GM21367 (cell line): Measurements from ENCODE around the gene SAMD10.

ENCODE experiments used
- ATAC-seq: cut with Tn5 transposase; IDR thresholded peaks from one replicate; pipeline ENCODE4 v1.9.1; 2021; ENCODE audit not compliant: unreplicated experiment

Gene SAMD10

DNA sequence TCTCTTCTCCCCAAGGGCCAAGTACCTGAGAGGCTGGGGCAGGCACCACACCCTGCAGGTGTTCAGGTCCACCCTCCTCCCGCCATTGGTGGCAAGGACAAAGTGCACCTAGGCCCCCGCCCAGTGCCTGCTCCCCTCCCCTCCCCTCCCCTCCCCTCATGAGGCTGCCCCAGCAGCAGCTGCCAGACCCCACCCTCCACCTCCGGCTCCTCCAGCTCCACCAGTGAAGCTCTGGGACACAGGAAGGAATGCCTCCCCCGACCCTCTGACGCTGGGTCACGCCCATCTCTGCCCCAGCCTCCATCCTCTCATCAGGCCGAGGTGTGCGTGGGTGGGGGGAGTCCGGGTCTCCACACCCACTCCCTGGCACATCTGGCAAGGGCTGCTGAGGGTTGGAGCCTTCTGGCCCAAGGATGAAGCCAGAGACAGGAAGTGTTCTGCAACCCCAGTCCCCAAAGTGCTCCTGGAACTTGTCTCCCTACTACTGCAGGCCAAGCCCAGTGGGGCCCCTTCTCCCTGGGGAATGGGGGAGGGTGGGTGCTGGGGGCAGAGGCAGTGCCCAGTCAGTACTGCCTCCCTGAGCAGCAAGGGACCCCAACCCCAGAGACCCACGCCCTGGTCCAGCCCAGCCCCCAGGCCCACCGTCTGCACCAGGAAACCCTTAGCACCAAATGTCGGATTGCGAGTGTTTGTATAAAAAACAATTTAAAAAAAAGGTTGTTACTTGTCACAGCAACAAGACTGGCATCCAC lies 21.6 kb downstream of the SAMD10 start:
- no peak for ATAC-seq

DNA sequence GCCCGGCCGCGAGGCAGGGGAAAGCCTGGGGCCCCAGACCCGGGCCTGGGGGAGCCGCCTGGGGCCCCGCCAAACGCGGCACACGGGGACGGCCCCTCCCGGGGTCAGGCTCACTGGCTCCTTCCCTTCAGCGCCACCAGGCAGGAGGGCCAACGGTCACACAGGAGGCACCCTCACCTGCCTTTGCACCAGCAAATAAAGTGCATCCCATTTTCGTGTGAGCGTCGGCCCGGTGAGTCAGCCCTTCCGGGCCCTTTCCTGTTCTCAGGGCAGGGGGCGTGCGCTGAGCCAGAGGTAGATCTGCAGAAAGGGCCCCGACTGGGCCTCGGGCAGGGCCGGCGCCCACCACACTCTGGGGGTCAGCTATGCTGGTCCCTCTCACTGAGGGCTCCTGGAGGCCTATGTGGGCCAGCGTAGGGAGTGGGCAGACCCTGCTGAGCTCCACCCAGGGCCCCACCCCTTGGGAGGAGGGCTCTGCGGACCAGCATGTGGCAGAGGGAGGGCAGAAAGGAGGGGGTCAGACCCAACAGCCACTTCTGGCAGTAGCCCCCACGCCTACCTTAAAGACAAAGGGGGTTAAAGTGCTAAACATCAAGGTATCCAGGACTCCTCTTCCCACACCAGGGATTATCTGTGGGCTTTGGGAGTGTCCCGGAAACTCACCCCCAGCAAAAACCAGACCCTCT lies 22.3 kb downstream of the SAMD10 start:
- no peak for ATAC-seq

DNA sequence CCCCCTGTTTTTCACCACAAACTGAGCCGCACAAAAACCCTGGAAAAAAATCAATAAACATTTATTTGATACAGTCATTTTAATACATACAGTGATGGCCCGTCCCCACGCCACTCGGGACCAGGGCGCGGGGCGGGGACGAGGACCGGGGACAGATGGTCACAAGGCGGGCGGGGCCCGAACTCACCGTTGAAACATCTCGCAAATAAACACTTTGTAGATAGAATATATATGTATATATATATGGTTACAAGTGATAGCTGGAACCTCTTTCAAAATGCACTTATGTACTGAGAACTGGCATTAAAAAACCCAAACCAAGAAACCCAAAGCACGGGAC lies 22.8 kb downstream of the SAMD10 start:
- ATAC-seq, result no peak

DNA sequence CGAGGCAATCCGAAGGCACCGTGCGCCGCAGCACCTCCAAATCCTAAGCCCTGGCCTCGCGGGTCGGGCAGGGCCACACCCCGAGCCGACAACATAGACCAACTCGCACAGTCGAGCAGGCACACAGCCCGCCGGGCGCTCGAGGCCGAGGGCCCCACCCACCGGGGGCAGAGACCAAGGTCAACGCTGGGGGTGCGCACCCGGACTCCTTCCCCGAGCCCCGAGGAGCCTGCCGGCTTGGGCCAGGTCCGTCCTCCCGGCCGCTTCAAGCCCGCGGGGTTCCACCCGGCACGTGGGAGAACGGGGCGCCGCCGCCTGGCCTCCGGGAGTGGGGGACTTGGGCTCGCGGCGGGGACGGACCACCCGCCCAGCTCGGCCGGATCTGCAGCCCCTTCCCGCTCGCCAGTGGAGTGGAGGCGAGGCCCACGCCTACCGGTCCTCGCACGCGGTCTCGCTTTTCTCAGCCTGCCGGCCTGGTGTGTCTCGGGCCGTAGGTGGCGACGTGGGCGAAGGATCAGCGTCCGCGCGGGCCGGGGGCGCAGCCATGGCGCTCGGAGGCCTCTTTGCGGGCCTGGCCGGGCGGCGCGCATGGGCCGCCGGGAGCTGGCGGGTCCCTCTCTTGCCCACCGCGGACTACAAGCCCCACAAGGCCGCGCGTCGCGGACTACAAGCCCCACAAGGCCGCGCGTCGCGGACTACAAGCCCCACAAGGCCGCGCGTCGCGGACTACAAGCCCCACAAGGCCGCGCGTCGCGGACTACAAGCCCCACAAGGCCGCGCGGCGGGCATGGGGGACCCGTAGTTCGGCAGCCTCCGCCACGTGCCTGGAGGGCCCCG lies 23.4 kb downstream of the SAMD10 start, which contains the start of gene UCKL1:
Gene UCKL1, minus strand, starts transcription at position 590 of the 837 bp plus-strand sequence. Its CDS starts 44 bp downstream, at position 546.
- peak; percentile 47 for ATAC-seq

DNA sequence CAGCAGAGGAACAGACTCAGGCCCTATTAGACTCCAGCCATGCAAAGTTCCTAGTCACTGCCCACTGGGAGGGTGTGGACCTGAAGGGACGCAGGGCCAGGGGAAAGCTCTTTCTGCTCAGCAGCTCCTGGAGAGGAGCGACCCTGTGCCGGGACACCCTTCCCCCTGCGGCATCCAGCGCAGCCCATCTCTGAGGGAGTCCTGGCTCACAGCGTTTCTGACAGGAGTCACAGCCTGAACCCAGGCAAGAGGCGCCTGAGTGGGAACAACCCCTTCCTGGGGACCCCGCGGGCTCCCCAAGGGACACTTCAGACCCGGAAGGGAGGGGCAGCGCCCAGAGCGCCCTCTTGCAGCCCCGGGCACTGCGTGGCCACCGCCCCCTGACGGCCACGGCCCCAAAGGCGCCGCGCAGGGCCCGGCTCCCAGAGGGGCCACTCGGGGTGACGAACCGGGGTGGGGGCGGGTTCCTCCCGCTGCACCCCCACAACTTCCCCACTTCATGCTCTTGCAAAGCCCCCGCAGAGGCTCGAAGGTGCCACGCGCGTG lies 24.1 kb downstream of the SAMD10 start:
- peak; percentile 13 for ATAC-seq

DNA sequence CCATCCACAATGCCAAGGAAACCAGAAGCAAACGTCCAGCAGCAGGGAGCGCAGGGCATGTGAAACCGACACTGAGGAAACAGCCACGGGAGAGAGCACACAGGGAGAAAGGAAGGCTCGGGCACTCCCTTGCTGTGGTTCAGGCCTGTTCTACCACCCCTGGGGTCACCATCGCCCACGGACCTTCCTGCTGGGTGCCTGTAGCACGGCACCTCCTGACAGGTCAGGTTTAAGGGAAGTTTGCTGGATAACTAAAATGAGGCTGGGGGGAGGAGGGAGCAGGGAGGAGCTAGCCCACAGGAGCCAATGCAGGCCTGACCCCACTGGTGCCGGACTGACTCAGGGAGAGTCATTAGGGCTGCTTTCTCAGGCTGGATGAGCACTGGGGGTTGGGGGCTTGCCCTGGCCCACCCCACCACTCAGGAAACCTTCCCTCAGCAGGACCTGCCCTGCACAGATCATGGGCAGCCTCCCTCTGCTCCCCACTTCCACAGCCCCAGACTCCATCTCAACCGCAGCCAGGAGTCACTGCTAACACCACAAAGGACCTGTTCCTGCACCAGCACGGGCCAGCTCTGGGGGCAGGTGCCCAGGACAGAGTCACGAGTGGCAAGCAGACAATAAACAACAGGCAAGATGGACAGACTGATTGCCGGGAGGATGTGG lies 25.5 kb downstream of the SAMD10 start:
- ATAC-seq, result no peak

DNA sequence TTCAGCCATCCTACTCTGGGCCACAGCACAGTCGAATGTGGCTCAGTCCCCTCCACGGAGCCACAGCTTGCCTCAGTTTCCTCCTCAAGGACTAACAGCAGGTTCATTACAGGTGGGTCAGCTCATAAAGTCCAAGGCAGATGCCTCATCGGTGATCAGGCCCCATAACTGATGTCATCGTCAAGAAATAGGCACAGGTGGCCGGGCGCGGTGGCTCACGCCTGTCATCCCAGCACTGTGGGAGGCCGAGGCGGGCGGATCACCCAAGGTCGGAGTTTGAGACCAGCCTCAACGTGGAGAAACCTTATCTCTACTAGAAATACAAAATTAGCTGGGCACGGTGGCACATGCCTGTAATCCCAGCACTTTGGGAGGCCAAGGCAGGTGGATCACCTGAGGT lies 26.7 kb downstream of the SAMD10 start:
- no peak for ATAC-seq

DNA sequence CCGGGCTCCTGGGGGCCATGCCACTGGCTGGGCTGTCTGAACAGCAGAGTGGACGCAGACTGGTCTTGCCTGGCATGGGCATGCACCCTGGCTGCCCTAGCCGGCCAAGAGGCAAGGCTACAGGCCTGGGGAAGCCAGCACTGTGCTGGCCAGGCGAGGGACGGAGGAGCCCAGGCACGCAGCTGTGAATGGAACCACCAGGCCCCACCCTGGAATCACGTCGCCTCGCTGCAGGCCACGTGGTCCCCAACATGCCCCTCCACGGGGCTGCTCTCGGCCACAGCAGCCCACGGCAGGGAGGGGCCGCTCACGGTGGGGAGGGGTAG lies 27.3 kb downstream of the SAMD10 start:
- no peak for ATAC-seq

DNA sequence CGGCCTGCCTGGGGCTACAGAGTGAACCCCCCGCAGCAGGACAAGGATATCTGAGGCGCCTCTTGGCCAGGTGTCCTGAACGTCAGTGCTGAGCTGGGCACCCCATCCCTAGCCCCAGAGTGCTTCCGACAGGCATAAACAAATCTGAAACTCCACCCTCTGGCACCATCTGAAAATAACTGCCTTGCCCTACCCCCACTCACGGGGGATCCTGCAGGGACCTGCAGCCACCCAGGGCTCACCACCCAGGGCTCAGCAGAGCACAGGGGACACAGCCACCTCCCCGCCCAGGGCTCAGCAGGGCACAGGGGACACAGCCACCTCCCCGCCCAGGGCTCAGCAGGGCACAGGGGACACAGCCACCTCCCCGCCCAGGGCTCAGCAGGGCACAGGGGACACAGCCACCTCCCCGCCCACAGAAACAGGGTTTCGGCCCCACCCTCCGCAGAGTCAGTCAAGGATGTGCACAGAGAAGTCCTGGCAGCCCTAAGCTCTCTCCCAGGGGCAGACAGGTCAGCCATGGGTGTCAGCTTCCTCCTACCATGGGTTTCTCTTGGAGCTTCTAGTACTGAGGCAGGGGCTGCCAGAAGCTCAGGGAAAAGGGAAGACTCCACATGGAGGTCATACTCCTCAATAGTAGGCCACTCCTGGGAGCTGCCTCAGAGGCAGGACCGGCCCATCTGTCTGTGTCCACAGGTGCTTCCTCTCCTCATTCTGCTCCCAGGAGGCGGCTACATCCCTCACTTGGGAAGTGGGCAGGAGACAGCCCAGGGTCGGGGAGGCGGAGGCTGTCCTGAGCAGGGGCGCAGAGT lies 27.8 kb downstream of the SAMD10 start:
- ATAC-seq, result no peak

DNA sequence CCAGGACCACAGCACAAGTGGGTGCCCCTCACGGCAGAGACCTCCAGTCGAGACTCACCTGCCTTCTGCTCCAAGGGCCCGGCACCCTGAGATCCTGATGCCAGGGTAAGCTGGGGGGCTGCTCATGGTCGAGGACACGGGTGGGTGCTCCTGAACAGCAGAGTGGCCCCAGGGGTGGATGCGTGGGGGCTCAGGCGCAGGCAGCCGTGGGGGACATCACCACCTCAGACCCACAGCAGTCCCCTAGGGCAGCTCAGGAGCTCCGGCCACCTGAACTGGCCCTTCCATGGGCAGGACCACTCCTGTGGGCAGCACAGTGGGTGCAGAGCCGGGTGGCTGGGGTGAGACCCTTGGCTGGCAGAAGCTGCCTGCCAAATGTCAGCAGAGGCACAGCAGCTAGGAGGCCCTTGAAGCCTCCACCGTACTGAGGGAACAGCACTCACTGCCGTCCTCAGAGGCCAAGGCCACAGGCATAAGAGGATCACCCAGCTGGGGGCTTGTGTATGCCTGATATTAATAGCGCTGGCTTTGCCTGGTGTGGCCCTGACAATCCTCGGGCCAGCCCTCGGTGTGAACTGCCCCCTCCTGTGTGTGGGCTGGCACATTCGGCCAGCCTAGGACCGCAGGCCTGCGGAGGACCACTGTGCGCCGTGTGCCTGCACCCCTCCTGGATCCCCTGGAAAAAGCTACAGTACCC lies 28.6 kb downstream of the SAMD10 start:
- ATAC-seq, result no peak

DNA sequence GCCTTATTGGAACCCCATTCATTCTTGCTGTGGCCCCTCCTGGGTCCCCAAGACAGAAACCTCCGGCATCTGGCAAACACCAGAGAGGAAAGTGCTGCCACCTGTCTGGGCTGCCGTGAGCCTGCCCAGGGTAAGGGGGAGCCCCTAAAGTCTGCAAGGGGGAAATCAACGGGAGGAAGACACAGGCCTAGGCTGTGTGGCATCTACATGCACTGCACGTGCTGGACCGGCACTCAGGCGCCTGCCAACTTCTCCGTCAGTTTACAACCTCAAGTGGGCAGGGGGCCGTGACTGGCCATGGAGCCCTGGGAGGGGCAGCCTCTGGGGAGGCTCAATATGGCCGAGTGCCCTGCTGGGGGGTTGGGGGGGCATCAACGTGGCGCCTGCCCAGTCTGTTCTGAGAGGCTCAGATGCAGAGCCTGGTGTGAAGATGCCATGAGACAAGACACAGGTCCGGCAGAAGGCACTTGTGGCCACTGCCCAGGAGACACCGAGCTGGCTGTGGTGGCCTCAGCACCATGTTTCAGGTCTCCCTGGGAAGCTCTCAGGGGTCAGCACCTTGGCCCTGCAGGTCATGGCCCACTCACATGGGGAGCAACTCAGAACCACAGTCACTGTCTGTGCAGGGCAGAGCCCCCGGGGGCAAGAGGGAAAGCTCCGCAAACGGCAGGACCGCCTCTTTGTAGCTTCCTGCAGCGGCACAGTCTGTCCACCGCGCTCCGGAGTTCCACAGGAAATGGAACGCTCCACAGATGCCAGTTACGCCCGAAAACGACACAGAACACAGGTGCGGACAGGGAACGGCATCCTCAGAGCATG lies 31.6 kb downstream of the SAMD10 start:
- ATAC-seq, result no peak

DNA sequence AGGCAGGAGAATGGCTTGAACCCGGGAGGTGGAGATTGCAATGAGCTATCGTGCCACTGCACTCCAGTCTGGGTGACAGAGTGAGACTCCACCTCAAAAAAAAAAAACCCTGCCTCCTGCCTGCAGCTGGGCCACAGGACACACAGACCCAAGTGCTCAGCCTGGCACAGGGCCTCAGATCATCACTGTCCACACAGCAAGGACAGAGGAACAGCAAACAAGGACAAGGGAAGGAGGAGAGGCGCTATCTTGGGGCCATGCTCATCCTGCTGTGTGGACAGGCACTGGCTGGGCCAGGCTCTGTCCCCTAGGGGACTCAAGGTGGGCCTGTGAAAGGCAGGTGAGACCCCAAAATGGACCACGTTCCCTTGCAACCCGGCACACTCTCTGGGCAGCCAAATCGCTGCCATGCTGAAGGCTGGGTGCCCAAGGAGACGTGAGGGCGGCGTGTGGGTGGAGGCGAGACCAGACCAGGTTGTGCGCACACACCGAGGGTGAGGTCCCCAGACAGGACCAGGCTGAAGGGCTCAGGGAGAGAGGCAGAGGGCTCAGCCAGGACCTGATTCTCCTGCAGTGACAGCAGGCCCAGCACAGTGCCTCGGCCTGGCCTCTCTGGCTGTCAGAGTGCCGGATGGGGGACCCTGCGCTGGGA lies 32.3 kb downstream of the SAMD10 start:
- ATAC-seq, result no peak

DNA sequence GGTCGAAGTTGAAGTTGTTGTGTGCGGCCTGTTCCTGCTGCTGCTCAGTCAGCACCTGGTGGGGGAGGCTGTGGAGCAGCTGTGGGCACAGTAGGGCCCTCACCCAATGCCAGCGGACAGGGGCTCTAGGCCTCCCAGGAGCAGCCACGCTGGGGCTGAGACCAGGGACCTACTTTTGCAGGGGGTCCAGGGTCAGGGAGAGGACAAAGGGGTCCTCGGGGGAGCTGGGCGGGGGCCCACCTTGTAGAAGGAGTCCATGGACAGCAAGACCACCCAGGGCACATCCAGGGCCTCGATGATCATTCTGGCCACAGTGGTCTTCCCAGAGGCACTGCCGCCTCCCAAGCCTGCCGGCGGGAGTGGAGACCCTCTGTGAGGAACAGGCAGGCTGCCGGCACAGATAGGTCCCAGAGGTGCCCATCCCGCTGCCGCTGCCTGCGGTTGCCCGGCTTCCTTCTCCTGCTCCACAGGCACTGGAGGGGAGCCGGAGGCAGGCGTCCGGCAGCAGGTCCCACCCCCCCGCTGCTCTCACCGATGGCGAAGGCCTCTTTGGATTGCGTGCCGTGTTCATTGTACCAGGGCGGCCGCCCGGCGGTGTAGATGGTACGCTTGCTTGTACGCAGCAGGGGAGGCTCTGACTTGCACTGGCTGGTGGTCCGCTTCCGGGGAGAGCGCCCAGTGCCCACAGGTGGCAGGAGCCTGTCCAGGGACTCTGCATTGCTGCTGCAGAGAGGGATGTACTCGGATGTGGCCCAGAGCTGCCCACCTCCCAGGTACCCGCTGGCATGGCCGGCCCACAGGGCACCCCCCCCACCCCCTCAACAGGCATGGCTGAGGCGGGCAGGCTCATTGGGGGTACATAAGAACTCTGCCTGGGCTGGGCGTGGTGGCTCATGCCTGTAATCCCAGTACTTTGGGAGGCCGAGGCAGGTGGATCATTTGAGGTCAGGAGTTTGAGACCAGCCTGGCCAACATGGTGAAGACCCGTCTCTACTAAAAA lies 33.2 kb downstream of the SAMD10 start:
- no peak for ATAC-seq

DNA sequence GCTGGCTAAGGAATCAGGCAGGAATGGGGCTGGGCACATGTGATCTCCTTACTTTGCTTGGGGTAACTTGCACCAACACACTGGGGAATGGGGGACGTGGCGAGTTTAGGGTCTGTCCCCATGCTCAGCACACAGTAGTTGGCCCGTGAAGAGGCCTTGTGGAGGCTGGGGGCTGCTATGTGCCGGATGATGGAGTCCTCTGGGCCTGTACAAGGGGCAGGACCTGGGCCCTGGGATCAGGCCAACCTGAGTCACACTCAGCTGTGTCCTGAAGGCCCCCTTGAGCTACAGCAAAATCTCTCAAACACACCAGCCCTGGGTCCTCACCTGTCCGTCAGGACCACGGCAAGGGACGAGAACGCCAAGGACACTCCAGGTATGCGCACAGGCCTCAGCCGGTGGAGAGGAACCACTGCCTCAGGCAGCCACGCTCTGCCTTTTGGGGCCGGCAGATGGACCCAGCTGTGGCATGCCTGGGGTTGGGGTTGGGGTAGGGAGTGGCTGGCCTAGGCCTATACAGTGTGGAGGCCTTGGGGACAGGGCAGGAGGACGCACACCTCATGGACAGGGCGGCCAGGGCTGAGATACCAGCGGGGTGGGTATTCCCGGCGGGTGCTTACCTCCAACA lies 34.3 kb downstream of the SAMD10 start:
- ATAC-seq, result no peak

DNA sequence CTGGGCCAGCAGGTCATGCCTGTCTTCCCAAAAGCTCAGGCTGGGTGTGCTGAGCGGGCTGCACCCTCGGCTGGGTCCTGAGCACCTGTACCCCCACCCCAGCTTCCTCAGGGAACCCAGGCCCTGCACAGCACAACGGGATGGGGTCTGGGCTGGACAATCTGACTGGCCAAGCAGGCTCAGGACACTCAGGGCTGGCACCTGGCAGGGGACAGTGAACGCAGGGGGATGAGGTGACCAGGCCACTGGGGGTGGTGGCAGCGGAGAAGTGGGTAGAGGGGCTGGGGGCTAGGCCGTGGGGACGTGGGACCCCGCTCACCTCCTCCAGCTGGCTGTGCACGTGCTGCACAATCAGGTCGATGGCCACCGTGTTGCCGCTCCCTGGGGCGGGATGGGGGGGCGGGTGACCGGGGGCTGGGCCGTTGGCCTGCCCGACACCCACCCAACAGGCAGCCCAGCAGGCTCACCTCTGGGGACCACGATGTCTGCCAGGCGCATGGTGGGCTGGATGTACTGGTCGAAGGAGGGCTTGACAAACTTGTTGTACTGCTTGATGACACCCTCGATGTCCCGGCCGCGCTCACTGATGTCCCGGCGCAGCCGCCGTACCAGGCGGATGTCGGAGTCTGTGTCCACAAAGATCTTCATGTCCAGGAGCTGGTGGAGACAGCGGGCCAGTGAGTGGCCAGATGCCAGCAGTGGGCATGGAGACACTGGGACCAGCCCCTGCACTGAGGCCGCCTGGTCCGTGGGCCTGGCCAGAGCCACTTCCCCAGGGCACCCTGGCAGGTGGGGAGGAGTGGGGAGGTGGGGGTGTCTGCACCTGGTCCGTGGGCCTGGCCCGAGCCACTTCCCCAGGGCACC lies 35.1 kb downstream of the SAMD10 start:
- no peak for ATAC-seq

DNA sequence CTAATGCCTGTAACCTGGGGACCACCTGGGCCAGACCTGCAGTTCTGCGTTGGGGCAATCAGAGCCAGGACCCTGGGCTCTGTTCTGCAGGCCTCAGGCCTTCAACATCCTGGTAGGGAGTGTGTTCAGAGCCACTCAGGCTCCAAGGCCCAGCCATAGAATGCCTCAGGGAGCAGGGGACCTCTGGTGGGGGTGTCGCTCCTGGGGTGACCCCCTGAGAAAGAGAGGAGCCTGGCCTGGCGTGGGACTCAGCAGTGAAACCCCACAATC lies 35.7 kb downstream of the SAMD10 start:
- no peak for ATAC-seq
